Activated CD4-positive, alpha-beta T cell treated with anti-CD3 and anti-CD28 coated beads, Interleukin-2, amount 50 U/mL, for 24 hours (primary cell): ENCODE data around the gene VIPR2.

ENCODE experiments used
- DNase-seq, 2 donors: peaks; one replicate each; pipeline ENCODE4 v3.0.0-alpha.2; 2020; ENCODE audit warnings: low read depth in 1 of 2, low spot score in 1 of 2

The VIPR2 gene

DNA sequence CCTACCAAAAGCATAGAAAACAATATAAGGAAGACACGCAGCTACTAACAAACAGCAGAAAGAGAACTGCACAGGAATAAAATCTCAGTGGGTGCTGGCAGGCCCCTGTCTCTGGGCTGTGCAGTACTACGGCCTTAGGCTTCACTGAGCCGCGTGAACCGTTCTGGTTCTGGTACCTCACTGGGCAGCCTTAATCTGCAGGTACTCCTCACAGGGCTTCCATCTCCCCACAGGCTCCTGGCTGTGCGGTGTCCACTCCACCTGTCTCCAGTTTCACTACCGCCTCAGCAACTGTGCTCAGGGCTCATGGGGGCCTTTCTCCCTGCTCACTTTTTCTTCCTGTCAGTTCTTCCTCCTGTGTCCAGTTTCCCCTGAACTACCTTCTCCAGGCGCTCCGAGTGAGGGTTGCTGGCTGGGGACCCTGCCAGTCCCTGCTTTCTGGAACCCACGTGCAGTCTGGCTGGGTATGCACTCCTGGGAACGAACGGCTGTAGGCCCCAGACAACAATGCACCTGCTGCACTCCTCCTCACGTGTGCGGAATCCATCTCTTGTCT is 75.7 kb downstream of the VIPR2 start:
- DNase-seq: no peak

DNA sequence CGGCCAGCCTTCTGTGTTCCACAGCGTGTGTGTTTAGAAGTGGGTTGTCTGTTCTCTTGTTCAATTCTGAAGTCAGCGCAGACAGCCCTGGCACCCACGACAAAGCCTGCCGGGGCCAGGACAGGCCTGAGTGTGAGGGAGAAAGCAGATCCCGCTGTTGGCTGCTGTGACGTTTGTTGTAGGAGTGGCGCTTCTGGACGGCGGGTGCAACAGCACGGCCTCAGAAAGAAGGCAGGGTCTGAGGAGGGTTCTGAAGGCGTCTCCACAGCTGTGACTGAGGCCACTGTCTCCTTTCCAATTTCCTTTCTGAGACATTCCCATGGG is 76.2 kb downstream of the VIPR2 start:
- DNase-seq: no peak

- DNase-seq: no peak
These were observed 76.8 kb downstream of the VIPR2 start for GRCh38 chr7:159067576-159068487.

DNA sequence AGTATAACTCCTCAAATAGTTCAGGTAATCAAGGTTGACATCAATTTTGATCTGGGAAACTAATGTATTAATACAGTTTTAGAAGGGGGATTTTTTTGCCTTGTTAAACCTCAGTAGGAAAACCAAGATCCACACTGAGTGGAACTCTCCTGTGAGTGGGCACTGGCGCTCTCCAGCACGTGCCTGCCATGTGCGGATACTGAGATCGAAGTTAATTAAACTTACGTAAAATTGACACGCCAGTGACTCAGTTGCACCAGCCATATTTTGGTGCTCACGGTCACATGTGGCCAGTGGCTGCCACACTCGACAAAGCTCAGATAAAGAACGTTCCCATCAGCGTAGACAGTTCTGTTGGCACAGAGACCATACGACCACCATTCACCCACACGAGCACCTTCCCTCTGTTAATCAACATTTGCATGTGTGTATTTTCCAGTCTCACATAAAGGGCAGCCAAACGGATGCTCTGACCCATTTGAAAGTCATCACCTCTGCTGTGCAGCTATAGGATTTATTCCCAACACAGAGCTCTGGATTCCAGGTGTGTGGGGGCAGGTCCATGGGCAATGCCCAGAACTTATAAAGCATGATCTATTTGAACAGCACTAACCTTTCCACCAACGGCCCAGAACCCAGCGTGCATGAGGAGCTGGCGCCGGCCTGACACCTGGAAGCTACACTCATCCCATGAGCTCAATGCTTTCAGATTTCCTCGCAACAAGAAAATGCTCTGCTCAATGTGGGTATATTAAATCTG is 77.7 kb downstream of the VIPR2 start:
- DNase-seq: no peak

DNA sequence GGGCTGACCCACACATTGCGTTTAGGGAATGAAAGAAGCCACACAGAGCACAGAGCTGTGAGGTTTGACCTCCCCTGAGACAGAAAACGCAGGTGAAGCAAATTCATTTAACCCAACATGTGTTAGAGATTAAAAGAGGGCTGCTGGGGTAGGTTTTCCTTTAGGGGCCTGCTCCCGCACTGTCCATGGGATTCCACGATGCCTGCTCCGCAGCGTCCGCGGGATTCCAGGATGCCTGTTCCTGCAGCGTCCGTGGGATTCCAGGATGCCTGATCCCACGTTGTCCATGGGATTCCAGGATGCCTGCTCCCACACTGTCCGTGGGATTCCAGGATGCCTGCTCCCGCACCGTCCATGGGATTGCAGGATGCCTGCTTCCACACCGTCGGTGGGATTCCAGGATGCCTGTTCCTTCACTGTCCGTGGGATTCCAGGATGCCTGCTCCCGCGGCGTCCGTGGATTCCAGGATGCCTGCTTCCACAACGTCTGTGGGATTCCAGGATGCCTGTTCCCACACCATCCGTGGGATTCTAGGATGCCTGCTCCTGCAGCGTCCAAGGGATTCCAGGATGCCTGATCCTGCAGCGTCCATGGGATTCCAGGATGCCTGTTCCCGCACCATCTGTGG is 78.7 kb downstream of the VIPR2 start:
- DNase-seq: no peak

DNA sequence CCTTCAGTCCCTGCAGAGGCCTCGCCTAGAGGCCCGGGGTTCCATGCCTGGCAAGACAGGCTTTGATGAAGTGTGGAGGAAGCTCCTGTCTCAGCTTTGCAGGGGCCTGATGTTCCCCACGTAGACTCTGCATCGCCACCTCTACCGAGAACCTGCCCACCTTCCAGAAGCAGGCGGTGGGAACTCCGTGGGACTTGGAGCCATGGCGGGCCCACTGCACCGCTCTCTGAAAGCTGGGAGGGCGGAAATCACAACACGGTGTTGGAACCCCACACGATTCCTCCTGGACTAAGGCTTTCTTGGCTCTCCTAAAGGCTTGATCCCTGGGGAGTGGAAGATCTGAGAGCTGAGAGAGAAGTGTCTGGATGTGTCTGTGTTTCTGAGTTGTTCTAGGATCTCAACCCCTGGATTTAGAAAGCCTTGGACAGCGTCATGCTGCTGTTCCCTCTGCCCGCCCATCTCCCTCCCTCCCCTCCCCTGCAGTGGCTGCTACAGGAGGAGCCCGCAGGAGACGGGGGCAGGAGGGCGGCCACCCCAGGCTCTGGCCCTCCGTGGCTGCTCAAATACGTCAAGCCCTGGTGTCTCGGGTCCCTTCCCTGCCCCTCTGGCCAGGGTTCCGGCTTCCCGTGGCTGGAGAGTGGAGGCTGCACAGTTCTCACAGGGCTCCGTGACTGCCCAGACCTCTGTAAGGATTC is 79.7 kb downstream of the VIPR2 start:
- no peak for DNase-seq

DNA sequence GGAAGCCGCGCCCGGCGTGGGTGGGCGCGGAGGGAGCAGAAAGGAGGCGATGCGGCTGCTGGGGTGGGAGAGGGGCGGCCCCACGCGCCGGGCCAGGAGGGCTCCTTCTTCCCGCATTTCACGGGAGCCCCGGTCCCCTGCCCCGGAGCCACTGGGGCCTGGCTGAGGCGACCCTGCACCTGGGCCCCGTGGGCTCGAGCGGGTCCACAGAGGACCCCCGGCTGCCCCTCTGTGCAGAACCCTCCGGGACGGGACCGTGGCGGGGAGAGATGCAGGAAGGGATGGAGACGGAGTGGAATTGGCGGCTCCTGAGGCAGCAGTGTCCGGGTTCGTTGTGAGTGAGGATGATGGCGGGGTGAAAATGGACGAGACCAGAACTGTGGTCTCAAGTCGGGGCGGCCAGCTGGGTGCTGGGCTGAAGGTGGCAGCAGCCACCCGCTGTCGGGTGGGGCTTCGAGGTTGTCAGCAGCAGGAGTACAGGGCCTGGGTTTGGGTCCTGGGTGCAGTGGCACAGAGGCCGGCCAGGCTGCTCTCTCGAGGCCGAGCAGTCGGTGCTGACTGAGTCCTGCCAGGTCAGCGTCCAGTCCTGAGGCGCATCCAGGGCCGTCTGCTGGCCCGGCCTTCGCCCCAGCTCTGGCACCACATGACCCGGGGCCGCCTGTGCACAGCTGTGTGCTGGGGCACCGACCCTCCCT is 80.4 kb downstream of the VIPR2 start:
- no peak for DNase-seq

DNA sequence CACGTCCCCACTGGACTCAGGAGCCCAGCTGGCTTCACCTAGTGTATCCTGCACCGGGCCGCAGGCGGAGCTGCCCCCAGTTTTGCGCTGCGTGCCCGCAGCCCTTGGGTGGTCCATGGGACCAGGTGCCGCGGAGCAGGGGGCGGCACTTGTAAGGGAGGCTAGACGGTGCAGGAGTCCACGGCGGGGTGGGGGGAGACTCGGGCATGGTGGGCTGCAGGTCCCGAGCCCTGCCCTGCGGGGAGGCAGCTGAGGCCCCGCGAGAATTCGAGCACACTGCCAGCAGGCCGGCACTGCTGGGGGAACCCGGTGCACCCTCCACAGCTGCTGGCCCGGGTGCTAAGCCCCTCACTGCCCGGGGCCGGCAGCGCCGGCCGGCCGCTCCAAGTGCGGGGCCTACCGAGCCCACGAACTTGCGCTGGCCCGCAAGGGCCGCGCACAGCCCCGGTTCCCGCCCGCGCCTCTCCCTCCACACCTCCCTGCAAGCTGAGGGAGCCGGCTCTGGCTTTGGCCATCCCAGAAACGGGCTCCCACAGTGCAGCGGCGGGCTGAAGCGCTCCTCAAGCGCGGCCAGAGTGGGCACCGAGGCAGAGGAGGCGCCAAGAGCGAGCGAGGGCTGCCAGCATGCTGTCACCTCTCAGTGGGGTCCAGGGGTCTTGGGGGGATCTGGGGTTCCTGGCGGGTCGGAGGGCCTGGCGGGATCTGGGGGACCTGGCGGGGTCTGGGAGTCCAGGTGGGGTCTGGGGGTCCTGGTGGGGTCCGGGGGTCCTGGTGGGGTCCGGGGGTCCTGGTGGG is 81.4 kb downstream of the VIPR2 start:
- DNase-seq: no peak

GRCh38 chr7:159062569-159062968 is 82.1 kb downstream of the VIPR2 start:
- DNase-seq: no peak

- no peak for DNase-seq
These were observed 82.9 kb downstream of the VIPR2 start for GRCh38 chr7:159061674-159062212.

GRCh38 chr7:159061209-159061608 is 83.5 kb downstream of the VIPR2 start:
- no peak for DNase-seq

DNA sequence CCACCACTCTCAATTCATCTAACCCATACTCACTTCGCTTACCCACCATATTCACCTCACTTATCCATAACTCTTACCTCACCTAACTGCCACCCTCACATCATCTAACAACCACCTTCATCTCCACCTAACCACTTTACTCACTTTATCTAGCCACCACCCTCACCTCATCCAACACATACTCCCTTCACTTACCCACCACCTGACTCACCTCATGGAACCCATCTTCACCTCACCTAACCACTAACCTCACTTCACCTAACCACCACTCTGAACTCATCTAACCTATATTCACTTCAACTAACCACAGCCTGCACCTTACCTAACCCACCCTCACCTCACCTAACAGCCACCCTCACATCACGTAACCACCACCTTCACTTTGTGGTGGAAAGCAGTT is 84.2 kb downstream of the VIPR2 start:
- no peak for DNase-seq

DNA sequence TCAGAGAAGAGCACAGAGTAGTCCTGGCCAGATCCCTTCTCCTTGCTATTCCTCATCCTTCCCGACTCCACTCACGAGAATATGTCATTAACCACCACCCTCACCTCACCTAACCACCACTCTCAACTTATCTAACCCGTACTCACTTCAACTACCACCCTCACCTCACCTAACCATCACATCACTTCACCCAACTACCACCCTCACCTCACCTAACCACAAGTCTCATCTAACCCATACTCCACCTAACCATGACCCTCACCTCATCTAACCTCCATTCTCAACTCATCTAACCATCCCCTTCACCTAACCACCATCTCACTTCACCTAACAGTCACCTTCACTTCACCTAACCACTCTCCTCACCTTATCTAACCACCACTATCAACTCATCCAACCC is 85.0 kb downstream of the VIPR2 start:
- no peak for DNase-seq

GRCh38 chr7:159057647-159058046 is 87.0 kb downstream of the VIPR2 start:
- no peak for DNase-seq

DNA sequence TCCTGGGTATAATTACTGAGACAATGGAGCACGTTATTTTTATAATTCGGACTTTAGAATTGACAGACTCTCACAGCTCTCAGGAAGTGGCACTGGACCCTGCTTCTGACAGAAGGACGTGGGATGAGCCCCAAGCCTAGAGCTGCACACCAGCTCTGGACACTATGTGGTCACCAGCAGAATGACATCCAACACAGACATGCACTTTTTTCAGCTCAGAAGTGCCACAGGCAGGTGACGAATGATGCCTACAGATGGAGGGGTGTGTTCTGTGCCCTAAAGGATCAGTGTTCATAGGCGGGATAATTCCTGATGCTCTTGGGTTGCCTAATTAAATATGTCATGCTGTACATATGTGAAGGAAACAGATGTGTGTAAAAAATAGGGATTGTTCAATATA is 87.9 kb downstream of the VIPR2 start:
- DNase-seq: no peak

- DNase-seq: no peak
These were observed 92.8 kb downstream of the VIPR2 start for GRCh38 chr7:159051916-159052315.

DNA sequence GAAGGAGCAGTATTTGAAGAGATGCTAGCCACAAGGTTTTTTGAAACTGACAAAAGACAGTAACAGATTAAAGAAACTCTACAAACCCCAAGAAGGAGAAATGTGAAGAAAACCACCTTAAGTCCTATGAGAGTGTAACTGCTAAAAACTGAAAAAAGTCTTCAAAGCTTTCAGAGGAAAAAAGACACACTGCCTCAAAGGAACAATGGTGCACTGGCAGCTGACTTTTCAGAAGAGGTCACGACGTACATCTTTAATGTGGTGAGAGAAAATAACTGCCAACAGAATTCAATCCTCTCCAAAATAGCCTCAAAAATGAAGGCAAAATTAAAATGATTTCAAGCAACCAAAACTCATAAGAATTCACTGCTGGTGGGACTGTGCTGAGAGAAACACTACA is 94.0 kb downstream of the VIPR2 start:
- no peak for DNase-seq

DNA sequence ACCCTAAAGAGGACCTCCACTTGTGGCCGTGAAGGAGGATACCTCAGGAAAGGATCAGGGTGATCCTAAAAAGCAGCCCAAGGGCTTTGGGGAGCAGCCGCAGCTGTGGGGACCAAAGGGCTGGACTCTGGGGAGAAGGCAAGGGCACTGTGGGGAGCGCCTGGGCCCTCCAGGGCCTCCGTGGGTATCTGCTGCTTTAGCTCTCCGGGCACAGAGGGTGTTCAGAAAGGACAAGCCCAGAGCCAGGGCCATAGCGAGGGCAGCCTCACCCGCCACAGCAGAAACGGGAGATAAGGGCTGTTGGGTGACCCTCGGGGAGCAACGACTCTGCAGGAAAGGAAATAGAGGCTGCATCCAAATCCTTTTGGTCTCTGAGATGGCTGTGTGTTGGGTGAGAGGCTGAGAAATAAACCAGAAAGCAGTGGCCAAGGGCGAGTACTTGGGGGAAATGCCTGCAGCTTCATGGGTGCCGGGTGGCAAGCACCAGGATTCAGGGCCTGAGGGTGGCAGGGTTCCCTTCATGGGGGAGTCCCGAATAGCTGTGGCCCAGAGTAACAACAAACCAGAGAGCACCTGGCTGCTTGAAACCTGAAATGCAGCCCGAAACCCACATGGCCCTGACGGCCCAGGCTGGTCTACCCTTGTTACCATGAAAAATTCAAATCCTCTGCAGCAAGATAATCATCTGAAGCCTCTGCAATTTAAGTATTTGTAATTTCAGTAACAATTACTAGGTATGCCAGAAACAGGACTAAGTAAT is 95.2 kb downstream of the VIPR2 start:
- no peak for DNase-seq

GRCh38 chr7:159048656-159049055 is 96.0 kb downstream of the VIPR2 start:
- no peak for DNase-seq
